ENCODE results near the gene MT3. TPM values are rescaled to one million over a fixed set of nuclear protein-coding genes. Genes with fewer than 3 reads are reported as not detected.

The MT3 gene
- total and polyA plus RNA-seq, 2 of the 13 experiments (the other 11 are each of a cell fraction or from before 2014, with no cell fraction given): not detected

DNA sequence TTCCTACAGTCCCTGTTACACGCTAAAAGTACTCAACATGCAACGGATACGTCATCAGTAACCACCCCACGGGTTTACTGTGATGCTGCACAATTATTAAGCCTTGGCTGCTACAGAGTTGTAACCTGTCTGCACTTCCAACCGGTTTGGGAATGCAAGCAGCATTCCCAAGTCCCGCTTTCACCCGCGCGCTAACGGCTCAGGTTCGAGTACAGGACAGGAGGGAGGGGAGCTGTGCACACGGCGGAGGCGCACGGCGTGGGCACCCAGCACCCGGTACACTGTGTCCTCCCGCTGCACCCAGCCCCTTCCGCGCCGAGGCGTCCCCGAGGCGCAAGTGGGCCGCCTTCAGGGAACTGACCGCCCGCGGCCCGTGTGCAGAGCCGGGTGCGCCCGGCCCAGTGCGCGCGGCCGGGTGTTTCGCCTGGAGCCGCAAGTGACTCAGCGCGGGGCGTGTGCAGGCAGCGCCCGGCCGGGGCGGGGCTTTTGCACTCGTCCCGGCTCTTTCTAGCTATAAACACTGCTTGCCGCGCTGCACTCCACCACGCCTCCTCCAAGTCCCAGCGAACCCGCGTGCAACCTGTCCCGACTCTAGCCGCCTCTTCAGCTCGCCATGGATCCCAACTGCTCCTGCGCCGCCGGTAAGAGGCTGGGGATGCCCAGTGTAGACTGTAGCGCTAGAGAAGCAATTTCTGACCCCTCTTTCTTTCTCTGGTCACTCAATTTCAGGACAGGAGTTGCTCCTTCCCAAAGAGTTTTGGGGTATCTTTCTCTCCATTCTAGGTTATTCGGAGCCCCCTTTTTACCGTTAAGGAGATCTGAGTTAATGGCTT is 18.9 kb downstream of the MT3 start, which contains the start of gene MT2A (continued):
- TF ChIP-seq MNT (IDR thresholded peaks at IDR 0.05) (peak; percentile 82), HNF1A (IDR thresholded peaks at IDR 0.05; ENCODE audit: low read depth) (no peak), HNF1A (CRISPR knock-in tag; IDR thresholded peaks at IDR 0.05; ENCODE audit: borderline replicate concordance) (peak; percentile 37; the same call in 1 of the 2 replicates), POLR2A (IDR thresholded peaks at IDR 0.05; ENCODE audit: insufficient read depth in 1 of 2, low read depth in 2 of 2, low read length in 2 of 2) (peak; percentile 87 to 89), SNAI1 (CRISPR knock-in tag; IDR thresholded peaks at IDR 0.05; ENCODE audit: borderline replicate concordance) (no peak), ZNF577 (CRISPR knock-in tag; IDR thresholded peaks at IDR 0.05; ENCODE audit: borderline replicate concordance, low read depth) (no peak), KLF11 (CRISPR knock-in tag; IDR thresholded peaks at IDR 0.05) (peak; percentile 14; the same call in 1 of the 2 replicates), FOXK1 (CRISPR knock-in tag; IDR thresholded peaks at IDR 0.05; ENCODE audit: borderline replicate concordance, low read depth) (peak; percentile 39; the same call in 1 of the 2 replicates), ZFP90 (CRISPR knock-in tag; IDR thresholded peaks at IDR 0.05; ENCODE audit: borderline replicate concordance) (peak; percentile 76; the same call in 1 of the 2 replicates), REXO4 (CRISPR knock-in tag; IDR thresholded peaks at IDR 0.05; ENCODE audit: borderline replicate concordance) (no peak), RELA (CRISPR knock-in tag; IDR thresholded peaks at IDR 0.05) (0 out of 2 replicates have a peak, but pooled peaks have one; percentile 54), KDM4B (CRISPR knock-in tag; IDR thresholded peaks at IDR 0.05) (no peak; the same call in 1 of the 2 replicates)
- TF ChIP-seq, protein P1, sequence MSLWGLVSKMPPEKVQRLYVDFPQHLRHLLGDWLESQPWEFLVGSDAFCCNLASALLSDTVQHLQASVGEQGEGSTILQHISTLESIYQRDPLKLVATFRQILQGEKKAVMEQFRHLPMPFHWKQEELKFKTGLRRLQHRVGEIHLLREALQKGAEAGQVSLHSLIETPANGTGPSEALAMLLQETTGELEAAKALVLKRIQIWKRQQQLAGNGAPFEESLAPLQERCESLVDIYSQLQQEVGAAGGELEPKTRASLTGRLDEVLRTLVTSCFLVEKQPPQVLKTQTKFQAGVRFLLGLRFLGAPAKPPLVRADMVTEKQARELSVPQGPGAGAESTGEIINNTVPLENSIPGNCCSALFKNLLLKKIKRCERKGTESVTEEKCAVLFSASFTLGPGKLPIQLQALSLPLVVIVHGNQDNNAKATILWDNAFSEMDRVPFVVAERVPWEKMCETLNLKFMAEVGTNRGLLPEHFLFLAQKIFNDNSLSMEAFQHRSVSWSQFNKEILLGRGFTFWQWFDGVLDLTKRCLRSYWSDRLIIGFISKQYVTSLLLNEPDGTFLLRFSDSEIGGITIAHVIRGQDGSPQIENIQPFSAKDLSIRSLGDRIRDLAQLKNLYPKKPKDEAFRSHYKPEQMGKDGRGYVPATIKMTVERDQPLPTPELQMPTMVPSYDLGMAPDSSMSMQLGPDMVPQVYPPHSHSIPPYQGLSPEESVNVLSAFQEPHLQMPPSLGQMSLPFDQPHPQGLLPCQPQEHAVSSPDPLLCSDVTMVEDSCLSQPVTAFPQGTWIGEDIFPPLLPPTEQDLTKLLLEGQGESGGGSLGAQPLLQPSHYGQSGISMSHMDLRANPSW (CRISPR knock-in tag; IDR thresholded peaks at IDR 0.05; ENCODE audit: borderline replicate concordance): no peak; the same call in 1 of the 2 replicates
- TF ChIP-seq, protein P2, sequence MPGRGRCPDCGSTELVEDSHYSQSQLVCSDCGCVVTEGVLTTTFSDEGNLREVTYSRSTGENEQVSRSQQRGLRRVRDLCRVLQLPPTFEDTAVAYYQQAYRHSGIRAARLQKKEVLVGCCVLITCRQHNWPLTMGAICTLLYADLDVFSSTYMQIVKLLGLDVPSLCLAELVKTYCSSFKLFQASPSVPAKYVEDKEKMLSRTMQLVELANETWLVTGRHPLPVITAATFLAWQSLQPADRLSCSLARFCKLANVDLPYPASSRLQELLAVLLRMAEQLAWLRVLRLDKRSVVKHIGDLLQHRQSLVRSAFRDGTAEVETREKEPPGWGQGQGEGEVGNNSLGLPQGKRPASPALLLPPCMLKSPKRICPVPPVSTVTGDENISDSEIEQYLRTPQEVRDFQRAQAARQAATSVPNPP (CRISPR knock-in tag; IDR thresholded peaks at IDR 0.05): peak; percentile 82; the same call in 1 of the 2 replicates
- TF ChIP-seq, protein P3, sequence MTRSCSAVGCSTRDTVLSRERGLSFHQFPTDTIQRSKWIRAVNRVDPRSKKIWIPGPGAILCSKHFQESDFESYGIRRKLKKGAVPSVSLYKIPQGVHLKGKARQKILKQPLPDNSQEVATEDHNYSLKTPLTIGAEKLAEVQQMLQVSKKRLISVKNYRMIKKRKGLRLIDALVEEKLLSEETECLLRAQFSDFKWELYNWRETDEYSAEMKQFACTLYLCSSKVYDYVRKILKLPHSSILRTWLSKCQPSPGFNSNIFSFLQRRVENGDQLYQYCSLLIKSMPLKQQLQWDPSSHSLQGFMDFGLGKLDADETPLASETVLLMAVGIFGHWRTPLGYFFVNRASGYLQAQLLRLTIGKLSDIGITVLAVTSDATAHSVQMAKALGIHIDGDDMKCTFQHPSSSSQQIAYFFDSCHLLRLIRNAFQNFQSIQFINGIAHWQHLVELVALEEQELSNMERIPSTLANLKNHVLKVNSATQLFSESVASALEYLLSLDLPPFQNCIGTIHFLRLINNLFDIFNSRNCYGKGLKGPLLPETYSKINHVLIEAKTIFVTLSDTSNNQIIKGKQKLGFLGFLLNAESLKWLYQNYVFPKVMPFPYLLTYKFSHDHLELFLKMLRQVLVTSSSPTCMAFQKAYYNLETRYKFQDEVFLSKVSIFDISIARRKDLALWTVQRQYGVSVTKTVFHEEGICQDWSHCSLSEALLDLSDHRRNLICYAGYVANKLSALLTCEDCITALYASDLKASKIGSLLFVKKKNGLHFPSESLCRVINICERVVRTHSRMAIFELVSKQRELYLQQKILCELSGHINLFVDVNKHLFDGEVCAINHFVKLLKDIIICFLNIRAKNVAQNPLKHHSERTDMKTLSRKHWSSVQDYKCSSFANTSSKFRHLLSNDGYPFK (CRISPR knock-in tag; IDR thresholded peaks at IDR 0.05; ENCODE audit: borderline replicate concordance): no peak

Measured in HepG2 (cell line).